ENCODE results near the gene PTGS1.
"Not testable (repeated sequence)": the region's sequence is repeated elsewhere in the genome, so short reads cannot be mapped to it uniquely, and the experiment has no call there.

Gene PTGS1

DNA sequence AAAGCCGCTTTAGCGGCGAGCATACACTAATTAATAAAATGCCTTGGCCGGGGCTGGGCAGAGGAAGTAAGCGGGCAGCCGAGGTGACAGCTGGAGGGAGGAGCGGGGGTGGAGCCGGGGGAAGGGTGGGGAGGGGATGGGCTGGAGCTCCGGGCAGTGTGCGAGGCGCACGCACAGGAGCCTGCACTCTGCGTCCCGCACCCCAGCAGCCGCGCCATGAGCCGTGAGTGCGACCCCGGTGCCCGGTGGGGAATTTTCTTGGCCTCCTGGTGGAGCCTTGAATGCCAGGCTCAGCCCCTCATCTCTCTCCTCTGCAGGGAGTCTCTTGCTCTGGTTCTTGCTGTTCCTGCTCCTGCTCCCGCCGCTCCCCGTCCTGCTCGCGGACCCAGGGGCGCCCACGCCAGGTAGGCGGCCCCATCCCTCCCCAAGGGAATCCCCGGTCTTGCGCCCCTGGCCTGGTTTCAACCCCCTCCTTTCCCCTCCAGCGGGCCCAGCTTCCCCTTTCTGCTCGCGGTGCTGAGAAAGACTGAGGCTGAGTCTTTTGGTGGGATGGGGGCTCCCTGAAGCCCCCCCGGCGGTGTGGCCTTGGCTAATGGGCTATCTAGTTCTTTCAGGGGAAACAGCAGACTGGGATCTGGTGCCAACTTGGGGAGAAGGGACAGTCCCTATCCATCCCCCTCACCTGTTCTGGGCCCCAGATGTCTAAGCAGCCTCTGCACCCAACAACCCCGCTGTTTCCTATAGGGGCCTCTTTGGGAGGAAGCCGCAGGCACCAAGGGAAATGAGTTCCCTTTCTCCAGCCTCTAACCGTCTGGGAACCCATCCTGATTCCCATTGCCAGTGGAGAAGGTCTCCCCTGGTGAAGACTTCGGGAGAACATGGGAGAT is at the start of gene PTGS1:
PTGS1 (plus strand) TSS at position 156 of the 887 bp plus-strand sequence; CDS start at position 217, 61 bp downstream.
- DNase-seq (ENCODE audit: low spot score) = no peak

DNA sequence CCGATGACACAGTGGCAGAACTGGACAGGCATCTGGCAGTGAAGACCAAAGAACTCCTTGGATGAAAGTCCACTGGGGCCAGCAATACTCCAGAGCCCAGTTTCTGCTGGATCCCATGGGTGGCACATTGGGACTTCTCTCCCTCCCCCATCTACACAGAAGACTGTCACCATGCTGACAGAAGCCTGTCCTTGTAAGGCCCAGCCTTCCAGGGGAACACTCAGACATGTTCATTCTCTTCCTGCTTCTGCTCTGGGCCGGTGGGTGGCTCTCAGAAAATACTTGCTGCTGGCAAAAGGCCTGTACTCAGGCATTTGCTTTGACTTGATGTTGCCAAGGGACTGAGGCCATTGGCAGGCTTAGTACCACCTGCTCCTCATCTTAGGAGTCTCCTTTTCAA is 48.3 kb upstream of the PTGS1 start:
- DNase-seq (ENCODE audit: low spot score) = no peak

DNA sequence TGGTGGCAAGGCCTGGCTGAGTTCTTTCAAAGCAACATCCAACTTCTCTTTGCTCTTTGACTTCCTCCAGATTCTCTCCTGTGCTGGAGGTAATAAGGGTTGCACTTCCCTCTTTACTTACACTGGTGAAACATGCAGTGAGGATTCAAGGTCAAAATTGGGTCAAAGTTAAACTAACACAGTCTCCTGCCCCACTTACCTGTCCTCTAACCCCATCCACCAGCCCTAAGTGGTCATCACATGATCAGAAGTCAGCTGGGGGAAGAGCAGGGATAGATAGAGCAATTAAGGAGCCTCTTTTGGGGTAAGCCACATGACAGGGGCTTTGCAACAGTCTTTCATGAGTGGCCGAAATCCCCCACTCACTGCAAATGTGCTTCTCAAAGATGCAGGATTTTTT is 46.2 kb upstream of the PTGS1 start:
- not testable (repeated sequence) for DNase-seq (ENCODE audit: low spot score)

DNA sequence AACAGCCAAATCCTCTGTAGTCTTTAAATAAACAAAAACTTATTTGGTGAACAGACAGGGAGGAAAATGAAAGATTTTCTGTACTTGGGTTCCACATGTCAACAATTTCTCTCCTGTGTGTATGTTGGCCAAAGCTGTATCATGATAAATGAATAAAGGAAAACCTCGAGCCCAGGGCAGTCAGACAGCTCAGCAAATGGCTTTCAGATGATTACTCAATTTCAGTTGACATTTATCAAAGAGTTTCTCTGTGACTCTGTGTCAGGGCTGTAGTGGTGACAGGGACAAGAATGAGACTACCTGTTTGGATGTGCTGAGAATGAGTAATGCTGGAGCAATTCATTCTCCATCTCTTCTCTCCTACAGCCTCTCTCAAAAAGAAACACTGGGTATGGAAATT is 45.7 kb upstream of the PTGS1 start:
- no peak for DNase-seq (ENCODE audit: low spot score)

DNA sequence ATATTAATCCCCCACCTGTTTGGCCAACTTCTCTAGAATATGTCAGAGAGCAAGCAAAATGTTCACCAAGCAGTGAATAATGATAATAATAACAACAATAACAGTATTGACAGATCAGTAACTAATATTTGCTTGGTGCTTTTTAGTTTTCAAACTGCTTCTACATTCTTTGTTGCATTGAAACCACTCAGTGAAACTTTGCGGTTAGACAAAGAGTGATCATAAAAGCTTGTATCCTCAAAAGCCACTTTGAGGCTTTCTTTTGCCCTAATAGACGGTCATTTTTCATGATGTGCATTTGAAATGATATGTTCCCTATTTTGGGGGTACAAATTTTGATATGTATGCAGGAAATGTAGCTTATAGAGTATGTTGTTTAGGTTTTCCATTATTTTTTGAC is 43.6 kb upstream of the PTGS1 start:
- no peak for DNase-seq (ENCODE audit: low spot score)

DNA sequence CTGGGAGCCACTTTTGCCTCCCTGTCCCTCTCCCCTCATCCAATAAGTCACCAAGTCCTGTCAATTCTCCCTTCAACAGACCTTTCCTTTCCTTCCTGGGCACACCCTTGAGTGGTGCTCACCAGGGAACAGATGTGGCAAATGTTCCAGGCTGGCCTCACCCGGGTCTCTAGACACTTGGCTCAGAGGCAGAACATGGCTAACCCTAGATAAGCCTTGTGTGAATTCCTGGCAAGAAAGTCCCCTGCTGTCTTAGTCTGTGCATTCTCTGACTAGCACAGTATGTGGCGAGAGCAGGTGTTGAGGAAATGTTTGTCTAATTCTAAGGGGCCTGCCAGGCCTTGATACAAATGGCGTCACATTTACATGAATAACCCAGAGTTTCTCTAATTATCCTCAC is 41.2 kb upstream of the PTGS1 start:
- DNase-seq (ENCODE audit: low spot score) = no peak

DNA sequence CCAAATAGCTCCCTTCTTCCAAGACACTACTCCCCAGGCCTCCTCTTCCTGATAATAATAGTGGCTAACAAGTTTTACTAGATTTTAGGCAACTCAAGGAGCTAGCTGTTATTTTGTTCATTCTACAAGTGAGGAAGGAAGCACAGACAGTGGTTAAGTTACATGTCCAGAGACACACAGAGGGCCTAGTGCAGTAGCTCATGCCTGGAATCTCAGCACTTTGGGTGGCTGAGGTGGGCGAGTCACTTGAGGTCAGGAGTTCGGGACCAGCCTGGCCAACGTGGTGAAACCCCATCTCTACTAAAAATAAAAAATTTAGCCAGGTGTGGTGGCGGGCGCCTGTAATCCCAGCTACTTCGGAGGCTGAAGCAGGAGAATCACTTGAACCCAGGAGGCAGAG is 40.4 kb upstream of the PTGS1 start:
- not testable (repeated sequence) for DNase-seq (ENCODE audit: low spot score)

DNA sequence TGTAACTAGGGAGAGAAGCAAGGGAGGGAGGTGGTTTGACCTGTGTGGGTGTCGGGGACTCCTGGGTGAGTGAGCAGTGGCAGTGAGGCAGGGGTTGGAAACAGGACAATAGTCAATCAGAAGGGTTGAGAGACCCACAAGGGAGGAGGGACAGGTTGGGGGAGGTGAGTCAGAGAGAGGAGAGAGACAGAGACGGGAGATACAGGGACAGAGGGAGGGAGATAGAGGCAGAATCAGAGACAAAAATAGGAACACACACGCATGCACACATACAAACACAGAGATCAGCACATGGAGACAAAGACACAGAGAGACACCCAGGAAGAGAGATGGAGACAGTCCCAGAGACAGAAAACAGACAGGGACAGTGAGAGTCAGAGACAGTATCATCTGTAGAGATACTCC is 39.3 kb upstream of the PTGS1 start:
- DNase-seq (ENCODE audit: low spot score) = no peak

DNA sequence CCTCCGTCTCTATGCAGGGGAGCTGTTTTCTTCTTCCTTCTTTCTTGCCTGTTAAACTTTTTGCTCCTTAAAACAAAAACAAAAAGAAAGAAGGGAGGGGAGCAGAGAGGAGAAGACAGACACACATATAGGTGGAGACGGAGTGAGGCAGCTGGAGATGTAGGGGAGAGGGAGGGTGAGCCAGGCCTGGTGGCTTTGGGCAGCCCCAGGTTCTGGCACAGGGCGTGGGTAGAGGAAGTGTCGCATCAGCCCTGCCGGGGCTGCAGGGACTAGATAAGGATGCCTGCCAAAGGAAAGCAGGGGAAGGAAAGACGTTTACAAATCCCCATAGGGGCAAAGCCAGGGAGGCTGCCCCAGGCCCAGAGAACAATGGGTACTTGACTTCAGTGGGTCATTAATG is 38.7 kb upstream of the PTGS1 start:
- no peak for DNase-seq (ENCODE audit: low spot score)

DNA sequence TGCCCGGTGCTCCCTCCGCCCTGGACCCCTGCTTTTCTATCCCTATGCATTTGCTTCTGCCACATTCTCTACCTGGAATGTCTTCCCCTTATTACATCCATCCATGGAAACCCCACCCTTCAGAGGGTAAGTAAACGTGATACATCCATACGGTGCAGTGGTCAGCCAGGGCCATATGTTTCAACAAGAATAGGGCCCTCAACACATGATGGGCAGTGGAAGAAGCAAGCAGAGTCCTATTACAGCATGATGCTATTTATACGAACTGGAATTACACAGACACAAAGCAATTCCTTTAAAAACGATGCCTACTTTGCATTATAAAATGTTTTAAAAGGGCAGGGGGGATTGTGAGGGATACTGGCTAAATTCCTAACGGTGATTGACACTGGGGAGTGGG is 38.2 kb upstream of the PTGS1 start:
- DNase-seq (ENCODE audit: low spot score) = no peak

DNA sequence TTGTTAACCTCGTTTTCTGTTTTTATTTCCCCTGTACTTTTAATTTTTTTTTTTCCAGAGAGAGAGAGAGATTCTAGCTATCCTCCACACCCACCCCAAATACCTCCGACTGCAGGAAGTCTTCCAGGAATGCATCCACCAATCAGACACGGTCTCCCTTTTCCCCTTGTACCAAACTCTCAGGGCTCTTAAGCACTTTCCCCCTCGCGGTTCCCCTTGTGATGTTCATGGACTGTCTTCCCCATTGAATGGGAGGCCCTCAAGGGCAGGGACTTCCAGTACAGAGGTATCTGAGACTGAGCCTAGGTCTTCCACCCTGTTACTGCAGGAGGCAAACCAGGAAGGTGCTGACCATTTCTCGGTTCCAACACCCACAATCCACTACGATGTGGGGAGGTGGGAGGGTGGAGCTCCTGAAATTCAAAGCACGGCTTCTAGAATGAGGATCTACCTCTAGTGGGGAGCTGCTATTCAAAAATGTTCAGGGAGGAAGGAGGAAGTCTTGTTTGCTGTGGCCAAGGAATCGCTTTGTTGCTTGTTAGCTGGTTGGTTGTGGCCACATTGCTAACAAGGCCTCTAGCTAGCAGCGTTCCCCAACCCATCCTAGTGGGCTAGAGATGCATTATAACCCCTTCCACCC is 37.5 kb upstream of the PTGS1 start:
- no peak for DNase-seq (ENCODE audit: low spot score)

DNA sequence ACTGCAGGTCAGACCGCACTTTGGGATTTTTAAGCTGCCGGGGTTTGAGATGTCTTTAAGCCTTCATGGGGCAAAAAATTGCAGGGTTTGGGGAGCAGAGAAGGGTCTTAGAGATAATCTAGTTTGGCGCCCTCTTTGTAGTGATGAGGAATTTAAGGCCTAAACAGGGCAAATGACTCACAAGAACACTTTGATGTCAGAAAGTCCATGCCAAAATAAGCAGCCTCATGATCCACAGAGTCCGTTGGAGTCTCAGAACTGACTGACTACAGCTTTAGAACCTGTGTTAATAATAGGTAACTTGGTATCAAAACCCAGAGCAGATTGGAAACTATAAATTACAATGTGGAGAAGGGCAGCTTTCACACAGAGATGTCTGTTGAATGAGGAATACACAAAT is 35.9 kb upstream of the PTGS1 start:
- no peak for DNase-seq (ENCODE audit: low spot score)

DNA sequence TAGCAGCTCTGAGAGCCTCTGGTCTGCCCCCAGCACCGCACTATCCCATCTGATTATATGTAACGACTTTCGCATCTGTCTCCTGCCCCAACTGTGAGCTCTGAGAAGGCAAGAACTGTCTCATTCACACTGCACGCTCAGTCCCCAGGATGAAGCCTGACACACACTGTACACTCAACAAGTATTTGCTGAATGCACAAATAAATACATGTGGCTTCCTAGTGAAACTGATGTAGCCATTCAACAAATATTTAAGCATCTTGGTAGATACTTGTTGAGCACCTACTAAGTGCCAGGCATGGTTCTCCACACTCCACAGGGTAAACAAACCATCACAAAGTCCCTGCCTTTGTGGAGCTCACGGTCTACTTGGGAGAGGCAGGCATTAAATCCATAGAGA is 34.6 kb upstream of the PTGS1 start:
- DNase-seq (ENCODE audit: low spot score) = no peak

DNA sequence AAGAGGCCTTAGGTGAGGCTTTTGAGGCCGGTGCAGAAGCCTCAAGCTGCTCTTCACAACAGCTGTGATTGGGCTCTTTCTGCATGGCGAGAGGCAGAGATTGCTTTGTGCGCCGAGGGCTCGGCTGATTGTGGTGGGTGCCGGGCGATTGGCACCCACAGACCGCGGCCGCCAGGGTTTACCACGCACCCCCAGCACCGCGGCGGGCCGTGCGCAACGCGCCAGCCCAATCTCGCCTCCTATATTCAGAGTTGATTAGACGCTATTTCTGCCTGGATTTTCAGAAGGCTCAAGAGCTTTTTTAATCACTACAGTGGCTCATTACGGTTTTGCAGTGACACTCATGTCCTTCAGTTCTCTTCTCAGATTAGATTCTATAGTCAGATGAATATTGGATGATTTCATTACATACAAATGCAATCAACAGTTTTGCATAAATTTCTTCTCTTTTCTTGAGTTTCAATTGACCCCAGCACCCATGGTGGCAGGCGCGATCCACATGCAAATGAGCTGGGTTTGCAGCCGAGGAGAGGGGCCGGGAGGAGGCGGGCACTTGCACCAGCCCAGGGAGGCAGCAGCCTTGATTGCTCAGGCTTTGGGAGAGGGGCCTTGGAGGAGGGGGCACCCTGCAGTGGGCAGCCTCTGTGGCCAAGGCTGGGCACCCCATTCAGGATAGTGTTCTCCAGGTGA is 33.8 kb upstream of the PTGS1 start:
- DNase-seq (ENCODE audit: low spot score) = no peak

DNA sequence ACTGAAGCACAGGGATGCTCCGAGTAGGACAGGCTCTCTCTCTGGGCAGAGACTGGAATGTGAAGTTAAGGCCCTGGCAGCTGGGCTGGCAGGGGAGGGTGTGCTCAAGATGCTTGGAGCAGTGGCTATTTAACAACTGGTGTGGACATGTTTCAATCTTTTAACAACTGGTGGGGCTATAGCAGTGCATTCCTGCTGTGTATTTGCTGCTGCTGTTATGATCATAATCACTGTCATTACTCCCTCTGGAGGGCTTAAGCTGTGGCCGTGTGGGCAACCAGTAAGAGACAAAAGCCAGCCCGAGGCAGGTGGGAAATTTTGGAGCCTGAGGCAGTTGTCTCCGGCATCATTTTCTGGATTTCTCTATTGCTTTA is 33.3 kb upstream of the PTGS1 start:
- DNase-seq (ENCODE audit: low spot score) = no peak

DNA sequence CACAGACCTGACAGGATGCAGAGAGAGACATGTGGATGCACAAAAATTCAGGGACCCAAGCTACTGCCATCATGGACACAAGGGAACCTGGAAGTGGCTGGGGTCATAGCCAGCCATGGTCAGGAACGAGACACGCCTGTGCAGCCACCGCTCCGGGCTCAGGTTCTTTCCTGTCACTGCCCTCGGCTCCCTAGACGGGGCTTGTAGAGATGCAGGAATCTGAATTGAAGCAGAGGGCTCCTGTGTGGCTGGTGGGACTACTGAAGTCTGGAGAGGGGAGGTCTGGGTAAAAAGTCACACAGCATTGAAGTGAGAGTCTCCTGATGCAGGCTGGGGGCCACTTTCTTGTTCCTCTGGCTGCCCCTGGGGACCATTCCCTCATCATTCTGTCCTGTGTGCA is 32.3 kb upstream of the PTGS1 start:
- DNase-seq (ENCODE audit: low spot score) = no peak

DNA sequence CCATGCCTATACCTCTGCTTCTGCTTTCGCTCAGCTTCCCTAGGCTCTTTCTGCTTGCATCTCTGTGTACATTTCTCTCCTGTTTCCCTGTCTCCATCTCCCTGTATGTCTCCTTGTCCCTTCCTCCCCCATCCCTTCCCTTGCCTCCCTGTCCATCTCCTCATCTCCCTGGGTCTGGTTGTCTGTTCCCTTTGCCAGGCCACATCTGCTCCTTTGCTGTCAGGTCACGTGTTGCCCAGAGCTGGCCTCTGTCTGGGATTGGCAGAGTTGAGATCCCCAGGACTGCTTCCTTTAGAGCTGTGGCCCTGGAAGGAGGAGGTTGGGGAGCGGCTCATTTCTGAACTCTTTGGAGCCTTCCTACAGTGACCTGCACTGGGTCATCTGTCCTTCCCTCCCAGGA is 31.8 kb upstream of the PTGS1 start:
- DNase-seq (ENCODE audit: low spot score) = no peak

DNA sequence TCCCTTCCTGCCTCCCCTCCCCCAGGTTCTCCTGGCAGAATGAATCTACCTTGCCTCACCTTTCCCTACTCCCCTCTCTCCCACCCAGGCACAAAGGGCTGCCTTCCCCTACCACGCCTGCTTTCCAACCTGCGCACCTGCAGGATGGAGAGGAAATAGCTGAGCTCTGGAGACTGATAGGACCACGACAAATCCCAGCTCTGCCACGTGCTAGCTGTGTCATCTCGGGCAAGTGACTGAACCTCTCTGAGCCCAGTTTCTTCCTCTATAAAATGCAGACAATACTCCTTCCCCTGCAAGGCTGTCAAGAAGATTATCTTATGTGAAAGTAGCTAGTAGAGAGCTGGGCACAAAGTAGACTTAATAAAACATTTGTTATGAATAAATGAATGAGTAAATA is 31.2 kb upstream of the PTGS1 start:
- no peak for DNase-seq (ENCODE audit: low spot score)

DNA sequence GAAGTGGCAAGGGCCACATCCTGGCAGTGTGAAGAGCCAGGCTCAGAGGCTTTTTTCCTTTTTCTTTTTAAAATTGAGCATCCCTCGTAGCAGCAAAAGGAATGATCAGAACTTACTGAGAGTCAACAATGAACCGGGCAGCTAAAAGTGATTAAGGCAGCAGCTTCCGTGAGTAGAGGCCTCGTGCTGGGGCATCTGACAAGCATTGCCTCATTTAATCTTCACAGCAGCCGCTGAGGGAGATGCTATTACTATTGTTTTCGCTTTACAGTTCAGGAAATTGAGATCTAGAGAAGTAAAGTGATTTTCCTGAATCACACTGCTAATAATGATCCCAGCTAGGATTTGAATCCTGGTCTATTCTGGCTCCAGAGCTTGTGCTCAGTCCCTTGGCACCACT is 30.7 kb upstream of the PTGS1 start:
- no peak for DNase-seq (ENCODE audit: low spot score)

DNA sequence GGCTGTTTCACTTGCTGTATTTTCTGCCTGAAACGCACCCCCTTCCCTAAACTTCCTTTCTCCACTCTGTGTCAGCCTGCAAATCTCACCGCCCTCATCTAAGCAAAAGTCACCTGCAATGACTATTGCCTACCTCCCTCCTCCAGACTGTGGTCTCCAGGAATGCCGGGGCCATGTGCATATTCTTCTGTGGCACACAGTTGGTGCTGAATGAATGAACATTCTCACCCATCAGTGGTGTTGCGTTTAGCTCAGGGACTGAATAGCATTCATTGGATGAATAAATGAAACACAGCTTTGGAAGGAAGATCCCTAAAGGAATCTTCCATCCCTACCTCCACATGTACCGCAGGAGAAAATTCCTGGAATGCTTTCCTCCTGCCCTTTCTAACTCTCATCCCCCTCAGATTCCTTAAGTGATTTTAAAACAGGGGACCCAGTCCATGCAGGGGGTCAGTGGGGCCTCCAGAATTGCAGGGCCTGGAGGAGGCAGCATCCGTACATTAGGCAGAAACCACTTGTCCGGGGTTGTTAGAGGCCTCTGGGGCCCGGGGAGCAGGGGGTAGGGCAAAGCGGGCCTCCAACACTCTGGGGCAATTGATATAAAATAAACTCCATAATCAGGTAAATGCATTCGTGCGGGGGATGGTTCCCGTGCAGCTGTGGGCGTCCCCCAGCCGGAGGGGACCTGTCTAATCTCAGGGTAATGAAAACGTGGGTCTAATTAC is 28.3 kb upstream of the PTGS1 start:
- DNase-seq (ENCODE audit: low spot score) = no peak

DNA sequence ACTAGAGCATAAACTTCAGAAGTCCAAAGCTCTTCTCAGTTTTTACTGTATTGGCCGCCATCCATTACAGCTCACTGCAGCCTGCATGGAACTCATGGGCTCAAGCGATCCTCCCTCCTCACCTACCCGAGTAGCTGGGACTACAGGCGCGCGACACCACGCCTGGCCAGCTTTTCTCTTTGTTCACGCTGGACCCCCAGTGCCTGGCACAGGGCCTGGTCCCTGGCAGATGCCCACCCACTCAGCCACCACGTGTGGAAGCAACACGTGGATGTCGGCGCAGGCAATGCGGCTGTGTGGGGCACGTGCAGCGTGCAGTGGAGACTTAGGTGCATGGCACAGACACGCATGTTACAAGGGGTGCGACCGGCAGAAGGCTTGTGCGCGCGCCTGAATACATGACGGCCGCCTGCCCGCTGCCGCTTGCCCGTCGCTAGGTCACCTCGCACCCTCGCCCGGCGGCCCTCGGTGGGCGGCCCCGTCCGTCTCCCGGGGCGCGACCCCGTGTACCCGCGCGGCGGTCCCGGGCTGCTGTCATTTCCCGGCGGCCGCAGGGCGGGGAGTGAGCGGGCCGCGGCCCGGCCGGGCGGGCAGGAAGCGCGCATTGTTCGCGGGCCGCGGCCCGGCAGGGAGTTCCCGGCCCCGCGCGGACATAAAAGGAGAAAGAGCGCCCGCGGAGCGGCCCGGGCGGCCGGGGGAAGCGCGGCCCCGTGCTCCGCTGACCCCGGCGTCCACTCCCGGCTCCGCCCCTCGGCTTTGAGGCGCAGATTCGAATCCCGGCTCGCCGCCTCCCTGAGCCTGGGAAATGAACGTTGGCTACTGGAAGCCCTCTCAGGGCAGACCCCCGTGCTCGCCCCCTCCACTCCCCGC is 24.1 kb upstream of the PTGS1 start:
- DNase-seq (ENCODE audit: low spot score) = no peak
